Activated CD4-positive, alpha-beta T cell treated with anti-CD3 and anti-CD28 coated beads, Interleukin-2, amount 50 U/mL, for 16 hours (primary cell): ENCODE data around the gene MRC2.

Experiments
- DNase-seq: peaks from one replicate; pipeline ENCODE4 v3.0.0-alpha.2; 2020

MRC2 gene

GRCh38 chr17:62664336-62665120 lies 37.1 kb downstream of the MRC2 start:
- no peak for DNase-seq

GRCh38 chr17:62665599-62665998 lies 38.1 kb downstream of the MRC2 start:
- DNase-seq, result no peak

- DNase-seq, result no peak
These were observed 38.8 kb downstream of the MRC2 start for GRCh38 chr17:62666061-62666800.

- no peak for DNase-seq
These were observed 39.5 kb downstream of the MRC2 start for GRCh38 chr17:62666801-62667591.

GRCh38 chr17:62668091-62668804 lies 40.8 kb downstream of the MRC2 start:
- DNase-seq, result no peak

GRCh38 chr17:62670202-62670821 lies 42.8 kb downstream of the MRC2 start:
- no peak for DNase-seq

- DNase-seq, result no peak
These were observed 44.1 kb downstream of the MRC2 start for GRCh38 chr17:62671553-62671952.

GRCh38 chr17:62672957-62673356 lies 45.5 kb downstream of the MRC2 start:
- DNase-seq, result no peak

- no peak for DNase-seq
These were observed 46.3 kb downstream of the MRC2 start for GRCh38 chr17:62673614-62674362.

- DNase-seq, result no peak
These were observed 46.9 kb downstream of the MRC2 start for GRCh38 chr17:62674363-62674739.

- DNase-seq, result no peak
These were observed 47.4 kb downstream of the MRC2 start for GRCh38 chr17:62674841-62675240.

GRCh38 chr17:62675260-62675659 lies 47.8 kb downstream of the MRC2 start:
- DNase-seq, result no peak

- DNase-seq, result no peak
These were observed 48.2 kb downstream of the MRC2 start for GRCh38 chr17:62675701-62676100.

- DNase-seq, result no peak
These were observed 48.9 kb downstream of the MRC2 start for GRCh38 chr17:62676231-62676943.

- DNase-seq, result no peak
These were observed 49.6 kb downstream of the MRC2 start for GRCh38 chr17:62676952-62677596.

GRCh38 chr17:62678214-62678919 lies 50.9 kb downstream of the MRC2 start:
- DNase-seq, result no peak

- no peak for DNase-seq
These were observed 52.5 kb downstream of the MRC2 start for GRCh38 chr17:62679866-62680377.

- DNase-seq, result no peak
These were observed 53.1 kb downstream of the MRC2 start for GRCh38 chr17:62680541-62681052.
